ENCODE data around the gene SLC25A39. TPM values are rescaled to one million over a fixed set of nuclear protein-coding genes. Genes with fewer than 3 reads are reported as not detected.
"Not testable (repeated sequence)": the region's sequence is repeated elsewhere in the genome, so short reads cannot be mapped to it uniquely, and the experiment has no call there.

The SLC25A39 gene
- total RNA-seq, 2 experiments from 2014 or later: 72.6 to 77.0 TPM

DNA sequence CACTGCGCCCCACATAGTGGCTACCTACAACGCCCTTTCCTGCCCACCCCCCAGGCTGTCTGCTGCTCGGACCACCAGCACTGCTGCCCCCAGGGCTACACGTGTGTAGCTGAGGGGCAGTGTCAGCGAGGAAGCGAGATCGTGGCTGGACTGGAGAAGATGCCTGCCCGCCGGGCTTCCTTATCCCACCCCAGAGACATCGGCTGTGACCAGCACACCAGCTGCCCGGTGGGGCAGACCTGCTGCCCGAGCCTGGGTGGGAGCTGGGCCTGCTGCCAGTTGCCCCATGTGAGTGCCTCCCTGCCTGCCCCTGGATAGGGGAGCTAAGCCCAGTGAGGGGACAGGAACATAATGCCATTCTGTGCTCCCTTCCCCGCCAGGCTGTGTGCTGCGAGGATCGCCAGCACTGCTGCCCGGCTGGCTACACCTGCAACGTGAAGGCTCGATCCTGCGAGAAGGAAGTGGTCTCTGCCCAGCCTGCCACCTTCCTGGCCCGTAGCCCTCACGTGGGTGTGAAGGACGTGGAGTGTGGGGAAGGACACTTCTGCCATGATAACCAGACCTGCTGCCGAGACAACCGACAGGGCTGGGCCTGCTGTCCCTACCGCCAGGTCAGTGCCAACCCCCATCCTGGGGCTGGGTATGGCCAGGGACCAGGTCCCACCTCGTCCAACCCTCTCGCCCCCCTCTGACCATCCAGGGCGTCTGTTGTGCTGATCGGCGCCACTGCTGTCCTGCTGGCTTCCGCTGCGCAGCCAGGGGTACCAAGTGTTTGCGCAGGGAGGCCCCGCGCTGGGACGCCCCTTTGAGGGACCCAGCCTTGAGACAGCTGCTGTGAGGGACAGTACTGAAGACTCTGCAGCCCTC is 27.6 kb upstream of the SLC25A39 start:
- no peak for DNase-seq
- Mint-ChIP-seq H3K4me1 (peaks cover 14% of the 10 kb centered on the region), H3K27me3 (peaks cover 12% of the 10 kb centered on the region), H3K36me3 (ENCODE audit: low read depth) (peaks cover 13% of the 10 kb centered on the region), H3K9me3 (no peaks in the 10 kb centered on the region), H3K27ac (no peak overlapping the region), H3K4me3 (no peak overlapping the region)
- ChIA-PET CTCF (interaction anchor here (1.0 to 3.0 kb wide), 5 partner anchors 9 to 171 kb away, joined by 3 to 17 read pairs (median 3); partner anchors contain the start of gene FAM171A2), POLR2A (interaction anchor here (0.5 to 1.3 kb wide), 4 partner anchors 64 to 148 kb away, joined by 3 to 4 read pairs (median 3); no protein-coding TSS in a partner anchor)

DNA sequence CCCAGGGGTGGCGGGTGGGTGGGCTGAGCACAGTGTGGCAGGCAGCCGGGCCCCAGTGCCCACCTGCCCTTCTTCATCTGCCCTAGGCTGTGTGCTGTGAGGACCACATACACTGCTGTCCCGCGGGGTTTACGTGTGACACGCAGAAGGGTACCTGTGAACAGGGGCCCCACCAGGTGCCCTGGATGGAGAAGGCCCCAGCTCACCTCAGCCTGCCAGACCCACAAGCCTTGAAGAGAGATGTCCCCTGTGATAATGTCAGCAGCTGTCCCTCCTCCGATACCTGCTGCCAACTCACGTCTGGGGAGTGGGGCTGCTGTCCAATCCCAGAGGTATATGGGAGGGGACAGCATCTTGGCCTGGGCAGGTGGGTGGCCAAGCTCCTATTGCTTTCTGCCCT is 26.8 kb upstream of the SLC25A39 start:
- Mint-ChIP-seq H3K9me3 (no peaks in the 10 kb centered on the region), H3K4me1 (peaks cover 16% of the 10 kb centered on the region), H3K36me3 (ENCODE audit: low read depth) (peaks cover 13% of the 10 kb centered on the region), H3K4me3 (no peak overlapping the region), H3K27ac (no peak overlapping the region), H3K27me3 (peaks cover 12% of the 10 kb centered on the region)
- CTCF ChIA-PET: interaction anchor here (0.6 to 2.9 kb wide), 7 partner anchors 10 to 1009 kb away, joined by 3 to 11 read pairs (median 3); no protein-coding TSS in a partner anchor
- POLR2A ChIA-PET: interaction anchor here (0.5 to 1.3 kb wide), 5 partner anchors 64 to 166 kb away, joined by 3 to 4 read pairs (median 3); no protein-coding TSS in a partner anchor
- no peak for DNase-seq

DNA sequence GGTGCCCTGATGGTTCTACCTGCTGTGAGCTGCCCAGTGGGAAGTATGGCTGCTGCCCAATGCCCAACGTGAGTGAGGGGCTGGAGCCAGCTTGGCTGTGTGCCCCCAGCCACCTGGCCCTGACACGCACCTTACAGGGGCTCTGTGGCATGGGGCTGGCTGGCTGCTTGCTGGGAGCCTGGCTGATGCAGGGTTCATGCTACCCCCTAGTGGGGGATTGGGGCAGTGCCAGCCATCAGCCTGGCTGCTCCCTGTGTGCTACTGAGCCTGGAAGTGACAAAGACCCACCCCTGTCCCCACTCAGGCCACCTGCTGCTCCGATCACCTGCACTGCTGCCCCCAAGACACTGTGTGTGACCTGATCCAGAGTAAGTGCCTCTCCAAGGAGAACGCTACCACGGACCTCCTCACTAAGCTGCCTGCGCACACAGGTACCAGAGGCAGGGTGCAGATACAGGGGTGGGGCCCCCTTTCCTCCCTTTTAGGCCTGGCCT is 26.2 kb upstream of the SLC25A39 start:
- DNase-seq: peak; percentile 75
- no peak overlapping the region for H3K27ac Mint-ChIP-seq
- H3K4me3 Mint-ChIP-seq: no peak overlapping the region
- no peaks in the 10 kb centered on the region for H3K9me3 Mint-ChIP-seq
- peaks cover 13% of the 10 kb centered on the region for H3K36me3 Mint-ChIP-seq (ENCODE audit: low read depth)
- H3K27me3 Mint-ChIP-seq: peaks cover 10% of the 10 kb centered on the region
- POLR2A ChIA-PET: interaction anchor here (0.9 to 1.3 kb wide), 3 partner anchors 129 to 147 kb away, joined by 3 to 4 read pairs (median 3); no protein-coding TSS in a partner anchor
- H3K4me1 Mint-ChIP-seq: peaks cover 23% of the 10 kb centered on the region
- CTCF ChIA-PET: interaction anchor here (0.6 to 2.9 kb wide), 9 partner anchors 12 to 1010 kb away, joined by 3 to 11 read pairs (median 3); partner anchors contain the start of gene FAM171A2

DNA sequence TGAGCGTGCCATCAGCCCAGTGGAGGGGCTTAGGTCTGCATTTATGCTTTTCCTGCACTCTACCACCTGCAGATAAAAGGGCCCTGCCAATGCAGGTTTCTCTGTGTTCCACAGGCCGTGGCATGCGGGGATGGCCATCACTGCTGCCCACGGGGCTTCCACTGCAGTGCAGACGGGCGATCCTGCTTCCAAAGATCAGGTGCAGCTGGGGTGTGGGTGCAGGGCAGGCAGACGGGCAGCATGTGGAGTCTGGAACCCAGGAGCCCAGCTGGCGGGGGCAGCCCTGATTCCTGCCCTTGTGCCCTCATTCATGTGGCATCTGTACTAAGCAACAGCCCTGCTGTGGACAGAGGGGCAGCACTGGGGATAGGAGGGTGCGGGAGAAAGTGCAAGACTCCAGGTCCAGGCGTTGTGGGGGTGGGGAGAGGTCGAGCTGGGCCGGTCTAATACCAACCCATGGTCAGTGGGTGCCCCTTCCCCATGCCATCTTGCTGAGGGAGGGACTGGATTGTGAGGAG is 25.0 kb upstream of the SLC25A39 start:
- Mint-ChIP-seq H3K27ac (no peak overlapping the region), H3K36me3 (ENCODE audit: low read depth) (peaks cover 13% of the 10 kb centered on the region), H3K9me3 (no peaks in the 10 kb centered on the region), H3K4me3 (no peak overlapping the region), H3K4me1 (peaks cover 33% of the 10 kb centered on the region), H3K27me3 (peaks cover 5% of the 10 kb centered on the region)
- CTCF ChIA-PET: interaction anchor here (0.8 to 2.9 kb wide), 4 partner anchors 19 to 165 kb away, joined by 3 to 11 read pairs (median 6); no protein-coding TSS in a partner anchor
- POLR2A ChIA-PET: interaction anchor here (0.7 to 1.2 kb wide), 4 partner anchors 17 to 164 kb away, joined by 3 to 5 read pairs (median 4); partner anchors contain the start of gene ATXN7L3
- DNase-seq: no peak

DNA sequence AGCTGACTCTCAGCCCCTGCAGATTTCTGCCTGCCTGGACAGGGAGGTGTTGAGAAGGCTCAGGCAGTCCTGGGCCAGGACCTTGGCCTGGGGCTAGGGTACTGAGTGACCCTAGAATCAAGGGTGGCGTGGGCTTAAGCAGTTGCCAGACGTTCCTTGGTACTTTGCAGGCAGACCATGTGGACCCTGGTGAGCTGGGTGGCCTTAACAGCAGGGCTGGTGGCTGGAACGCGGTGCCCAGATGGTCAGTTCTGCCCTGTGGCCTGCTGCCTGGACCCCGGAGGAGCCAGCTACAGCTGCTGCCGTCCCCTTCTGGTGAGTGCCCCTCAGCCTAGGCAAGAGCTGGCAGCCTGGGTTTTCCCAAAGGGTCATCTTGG is 24.4 kb upstream of the SLC25A39 start:
- Mint-ChIP-seq H3K27ac (no peak overlapping the region), H3K4me3 (no peak overlapping the region), H3K27me3 (peaks cover 5% of the 10 kb centered on the region), H3K9me3 (no peaks in the 10 kb centered on the region), H3K4me1 (peaks cover 33% of the 10 kb centered on the region), H3K36me3 (ENCODE audit: low read depth) (peaks cover 13% of the 10 kb centered on the region)
- CTCF ChIA-PET: interaction anchor here (2.4 to 2.9 kb wide), 2 partner anchors 9 to 139 kb away, joined by 6 to 9 read pairs; no protein-coding TSS in a partner anchor
- no peak for DNase-seq
- POLR2A ChIA-PET: interaction anchor here (0.7 to 1.2 kb wide), 2 partner anchors 16 to 149 kb away, joined by 4 to 5 read pairs; partner anchors contain the start of gene ATXN7L3

DNA sequence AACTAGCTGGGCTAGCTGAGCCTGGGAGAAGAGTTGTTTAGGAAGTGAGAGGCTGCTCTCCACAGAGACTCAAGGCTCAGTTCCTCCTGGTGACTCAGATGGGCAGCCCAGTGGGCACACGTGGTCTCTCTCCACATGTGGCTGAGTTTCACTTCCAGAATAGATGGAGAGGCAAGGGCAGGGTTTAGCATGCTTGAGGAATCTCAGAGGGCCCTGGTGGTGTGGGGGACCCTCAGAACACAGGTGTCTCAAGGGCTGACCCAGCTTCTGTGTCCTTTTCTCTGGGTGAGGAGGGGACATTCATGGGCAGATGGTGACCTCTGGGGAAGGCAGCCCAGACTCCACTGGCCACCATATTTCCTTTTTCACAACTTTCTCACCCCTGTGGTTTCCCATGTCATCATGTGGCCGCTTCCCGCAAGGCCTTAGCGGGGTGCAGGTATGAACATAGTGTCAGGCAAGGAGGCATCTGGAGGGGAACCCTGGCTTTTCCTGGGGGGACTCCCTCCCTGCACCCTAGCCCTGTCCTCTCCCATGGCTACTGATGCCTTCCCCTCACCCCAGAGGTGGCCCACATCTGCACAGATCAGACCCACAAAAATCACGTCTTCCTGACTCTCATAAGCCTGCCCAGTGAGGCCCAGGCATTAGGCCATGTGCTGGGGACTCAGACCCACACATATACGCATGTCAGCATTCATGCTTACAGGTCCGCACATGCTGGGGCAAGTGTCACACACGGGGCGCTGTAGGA is 23.8 kb upstream of the SLC25A39 start:
- peaks cover 13% of the 10 kb centered on the region for H3K36me3 Mint-ChIP-seq (ENCODE audit: low read depth)
- H3K27me3 Mint-ChIP-seq: peaks cover 5% of the 10 kb centered on the region
- no peak overlapping the region for H3K27ac Mint-ChIP-seq
- ChIA-PET POLR2A (interaction anchor here (0.7 to 1.0 kb wide), 2 partner anchors 128 to 138 kb away, joined by 3 to 6 read pairs; no protein-coding TSS in a partner anchor), CTCF (interaction anchor here (1.0 to 2.9 kb wide), 4 partner anchors 10 to 139 kb away, joined by 3 to 9 read pairs (median 6); no protein-coding TSS in a partner anchor)
- DNase-seq: no peak
- H3K9me3 Mint-ChIP-seq: no peaks in the 10 kb centered on the region
- H3K4me1 Mint-ChIP-seq: peaks cover 33% of the 10 kb centered on the region
- H3K4me3 Mint-ChIP-seq: no peak overlapping the region

DNA sequence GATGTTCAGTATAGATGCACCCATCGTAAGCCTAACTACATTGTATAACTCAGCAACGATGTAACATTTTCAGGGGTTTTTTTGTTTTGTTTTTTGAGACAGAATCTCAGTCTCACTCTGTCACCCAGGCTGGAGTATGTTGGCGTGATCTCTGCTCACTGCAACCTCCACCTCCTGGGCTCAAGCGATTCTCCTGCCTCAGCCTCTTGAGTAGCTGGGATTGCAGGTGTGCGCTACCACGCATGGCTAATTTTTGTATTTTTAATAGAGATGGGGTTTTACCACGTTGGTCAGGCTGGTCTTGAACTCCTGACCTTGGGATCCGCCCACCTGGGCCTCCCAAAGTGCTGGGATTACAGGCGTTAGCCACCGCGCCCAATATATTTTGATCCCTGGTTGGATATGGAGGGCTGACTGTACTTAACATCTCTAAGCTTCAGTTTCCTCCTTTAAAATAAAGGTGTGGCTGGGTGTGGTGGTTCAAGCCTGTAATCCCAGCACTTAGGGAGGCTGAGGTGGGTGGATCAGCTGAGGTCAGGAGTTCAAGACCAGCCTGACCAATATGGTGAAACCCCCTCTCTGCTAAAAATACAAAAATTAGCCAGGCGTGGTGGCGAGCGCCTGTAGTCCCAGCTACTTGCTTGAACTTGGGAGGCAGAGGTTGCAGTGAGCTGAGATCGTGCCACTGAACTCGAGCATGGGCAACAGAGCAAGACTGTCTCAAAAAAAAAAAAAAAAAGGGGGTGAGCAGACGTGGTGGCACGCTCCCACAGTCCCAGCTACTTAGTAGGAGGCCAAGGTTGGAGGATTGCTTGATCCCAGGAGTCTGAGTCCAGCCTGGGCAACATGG is 22.8 kb upstream of the SLC25A39 start:
- H3K4me3 Mint-ChIP-seq; H3K9me3 Mint-ChIP-seq; H3K36me3 Mint-ChIP-seq (ENCODE audit: low read depth); H3K27me3 Mint-ChIP-seq; H3K27ac Mint-ChIP-seq; DNase-seq: not testable (repeated sequence)
- CTCF ChIA-PET: interaction anchor here (1.0 to 2.4 kb wide), 3 partner anchors 11 to 138 kb away, joined by 3 to 6 read pairs (median 6); no protein-coding TSS in a partner anchor
- POLR2A ChIA-PET: interaction anchor here (0.7 to 1.0 kb wide), 3 partner anchors 127 to 137 kb away, joined by 3 to 6 read pairs (median 3); no protein-coding TSS in a partner anchor
- peaks cover 30% of the 10 kb centered on the region for H3K4me1 Mint-ChIP-seq

DNA sequence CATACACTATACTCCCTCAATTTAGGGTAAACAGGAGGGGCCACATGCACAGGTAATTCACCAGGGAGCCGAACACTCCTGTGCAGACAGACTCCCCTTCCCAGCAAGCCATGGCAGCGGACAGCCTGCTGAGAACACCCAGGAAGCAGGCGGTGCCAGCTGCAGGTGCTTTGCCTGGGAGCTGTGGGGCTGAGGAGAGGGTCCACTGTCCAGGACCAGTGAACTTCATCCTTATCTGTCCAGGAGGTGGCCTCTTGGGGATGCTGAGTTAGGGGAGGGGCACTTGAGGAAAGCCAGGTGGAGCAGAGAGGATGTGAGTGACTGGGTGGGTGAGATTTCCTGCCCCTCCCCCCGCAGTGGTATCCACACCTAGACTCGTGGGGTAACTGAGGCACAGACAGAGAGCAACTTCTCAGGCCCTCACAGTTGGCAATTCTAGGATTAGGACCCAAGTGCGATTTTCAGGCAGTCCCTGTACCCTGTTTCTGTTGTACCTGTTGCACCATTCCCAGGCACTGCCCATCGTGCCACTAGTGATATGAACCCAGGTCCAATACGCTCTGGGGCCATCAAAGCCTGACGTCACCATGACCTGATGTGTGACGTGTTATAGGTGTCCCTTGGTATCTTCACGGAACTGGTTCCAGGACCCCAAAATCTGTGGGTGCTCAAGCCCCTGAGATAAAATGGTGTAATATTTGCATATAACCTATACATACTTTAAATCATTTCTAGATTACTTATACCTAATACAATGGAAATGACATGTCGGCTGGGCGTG is 21.6 kb upstream of the SLC25A39 start:
- ChIA-PET POLR2A (interaction anchor here (1.0 to 1.7 kb wide), 10 partner anchors 9 to 160 kb away, joined by 3 to 9 read pairs (median 4); partner anchors contain the start of genes TMUB2 and UBTF), CTCF (interaction anchor here (0.6 to 2.9 kb wide), 18 partner anchors 9 to 177 kb away, joined by 3 to 18 read pairs (median 4); partner anchors contain the start of genes FAM171A2 and TMUB2)
- Mint-ChIP-seq H3K9me3 (no peaks in the 10 kb centered on the region), H3K36me3 (ENCODE audit: low read depth) (no peaks in the 10 kb centered on the region), H3K27me3 (peaks cover 9% of the 10 kb centered on the region), H3K4me1 (peaks cover 30% of the 10 kb centered on the region), H3K27ac (peak overlapping the region; percentile 44), H3K4me3 (peak overlapping the region; percentile 84)
- DNase-seq: no peak

DNA sequence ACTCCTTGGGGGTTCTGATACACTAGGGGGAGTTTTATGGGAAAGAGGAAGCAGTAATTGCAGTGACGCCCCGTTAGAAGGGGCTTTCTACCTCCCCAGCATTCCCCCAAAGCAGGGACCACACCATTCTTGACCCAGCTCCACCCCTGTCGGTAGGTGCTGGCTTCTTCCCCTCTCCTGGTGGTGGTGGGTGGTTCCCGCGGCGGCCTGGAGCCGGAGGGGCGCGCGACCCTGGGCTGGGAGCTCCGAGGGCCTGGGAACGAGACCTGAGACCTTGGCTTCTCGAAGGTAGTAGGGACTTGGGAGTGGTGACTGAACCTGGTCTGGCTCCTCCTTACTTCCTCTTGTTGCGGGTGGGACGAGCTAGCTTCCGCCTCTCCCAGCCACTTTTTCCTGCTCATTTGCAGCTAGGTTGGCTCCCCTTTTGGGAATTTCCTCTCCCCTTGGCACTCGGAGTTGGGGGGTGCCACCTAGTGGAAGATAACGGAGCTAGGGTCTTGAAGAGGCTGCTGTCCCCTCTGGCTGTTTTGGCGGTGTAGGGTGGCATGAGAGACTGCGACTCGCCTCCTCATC is 20.9 kb upstream of the SLC25A39 start:
- ChIA-PET POLR2A (interaction anchor here (0.7 to 1.7 kb wide), 11 partner anchors 10 to 160 kb away, joined by 3 to 9 read pairs (median 4); partner anchors contain the start of genes TMUB2 and UBTF), CTCF (interaction anchor here (0.6 to 2.9 kb wide), 21 partner anchors 9 to 178 kb away, joined by 3 to 18 read pairs (median 4); partner anchors contain the start of genes FAM171A2 and TMUB2)
- no peaks in the 10 kb centered on the region for H3K9me3 Mint-ChIP-seq
- H3K36me3 Mint-ChIP-seq (ENCODE audit: low read depth): no peaks in the 10 kb centered on the region
- H3K4me1 Mint-ChIP-seq: peaks cover 30% of the 10 kb centered on the region
- H3K27me3 Mint-ChIP-seq: peaks cover 12% of the 10 kb centered on the region
- no peak for DNase-seq
- peak overlapping the region; percentile 44 for H3K27ac Mint-ChIP-seq
- peak overlapping the region; percentile 84 for H3K4me3 Mint-ChIP-seq

DNA sequence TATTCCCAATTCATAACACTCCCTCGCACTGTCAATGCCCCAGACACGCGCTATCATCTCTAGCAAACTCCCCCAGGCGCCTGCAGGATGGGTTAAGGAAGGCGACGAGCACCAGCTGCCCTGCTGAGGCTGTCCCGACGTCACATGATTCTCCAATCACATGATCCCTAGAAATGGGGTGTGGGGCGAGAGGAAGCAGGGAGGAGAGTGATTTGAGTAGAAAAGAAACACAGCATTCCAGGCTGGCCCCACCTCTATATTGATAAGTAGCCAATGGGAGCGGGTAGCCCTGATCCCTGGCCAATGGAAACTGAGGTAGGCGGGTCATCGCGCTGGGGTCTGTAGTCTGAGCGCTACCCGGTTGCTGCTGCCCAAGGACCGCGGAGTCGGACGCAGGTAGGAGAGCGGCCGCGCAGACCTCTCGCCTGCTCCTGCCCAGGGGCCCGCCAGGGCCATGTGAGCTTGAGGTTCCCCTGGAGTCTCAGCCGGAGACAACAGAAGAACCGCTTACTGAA is 20.4 kb upstream of the SLC25A39 start, which contains the start of gene GRN:
Gene GRN, plus strand, starts transcription at position 364 of the 515 bp plus-strand sequence. CDS start 3,863 bp downstream, outside the sequence.
- CTCF ChIA-PET: interaction anchor here (0.9 to 2.9 kb wide), 19 partner anchors 9 to 178 kb away, joined by 3 to 18 read pairs (median 4); partner anchors contain the start of genes FAM171A2 and TMUB2
- H3K36me3 Mint-ChIP-seq (ENCODE audit: low read depth): no peaks in the 10 kb centered on the region
- peak within 1 kb of the TSS; percentile 44 for H3K27ac Mint-ChIP-seq
- peak within 1 kb of the TSS; percentile 84 for H3K4me3 Mint-ChIP-seq
- DNase-seq: peak; percentile 89
- POLR2A ChIA-PET: interaction anchor here (0.7 to 1.7 kb wide), 11 partner anchors 10 to 159 kb away, joined by 3 to 9 read pairs (median 4); partner anchors contain the start of genes TMUB2 and UBTF
- H3K27me3 Mint-ChIP-seq: peaks cover 12% of the 10 kb centered on the region
- peaks cover 30% of the 10 kb centered on the region for H3K4me1 Mint-ChIP-seq
- no peaks in the 10 kb centered on the region for H3K9me3 Mint-ChIP-seq
